HCT116 (cell line): ENCODE measurements around the gene CENATAC. TPM values are rescaled to one million over a fixed set of nuclear protein-coding genes. Genes with fewer than 3 reads are reported as not detected.

Experiments used
- ATAC-seq: fragments of 200-7000 bp; cut with Tn5 transposase; 2 replicates; pipeline ENCODE4 v1.9.1; 2020; ENCODE audit warnings: mild to moderate bottlenecking, moderate library complexity
- BruUV-seq: library from RNA; stranded (reverse); fragments of 400-500 nt; replicated peaks from 2 replicates; lab custom pipeline; 2021; lab: Mats Ljungman, UMichigan
- CTCF ChIA-PET: fragments of 300-600 bp; sonication (Branson Sonifier 250); formaldehyde crosslinking; loops from one replicate; lab custom pipeline; 2021; ENCODE audit warnings: antibody characterized with exemption; lab: Charles Lee
- POLR2A ChIA-PET: fragments of 300-600, 350-600 bp; sonication (Branson Sonifier 250); formaldehyde crosslinking; loops from one replicate; lab custom pipeline; 2021; ENCODE audit warnings: antibody characterized with exemption; lab: Charles Lee
- RAD21 ChIA-PET, 2 experiments: fragments of 300-600 bp; sonication (Branson Sonifier 250); formaldehyde crosslinking; loops; one replicate each; lab custom pipeline; 2023; ENCODE audit warnings: low total read pairs in 2 of 2; ENCODE audit not compliant: uncharacterized antibody in 2 of 2, unreplicated experiment in 2 of 2, low non-redundant PET in 1 of 2; lab: Charles Lee
- DNase-seq: peaks from one replicate; pipeline ENCODE4 v3.0.0-alpha.2; 2010; ENCODE audit warnings: low read depth, low spot score
- H2AFZ ChIP-seq: fragments of 200-600 bp; shearing (Covaris generic), sonication (generic); 2 replicates; pipeline ENCODE4 v1.6.1; 2017; ENCODE audit warnings: low read depth, mixed run types, mixed read lengths, antibody characterized with exemption, low read length; ENCODE audit not compliant: poor library complexity, severe bottlenecking
- H3K27ac ChIP-seq: 2 replicates; pipeline ENCODE4 v1.5.1; 2012; ENCODE audit warnings: low read depth, low read length
- H3K27me3 ChIP-seq: fragments of 200-600 bp; sonication (generic); 2 replicates; pipeline ENCODE4 v1.6.1; 2016; ENCODE audit warnings: mixed run types, low read length, mixed read lengths; ENCODE audit not compliant: insufficient read depth
- H3K36me3 ChIP-seq, 2 experiments: fragments of 200-500 bp in 1 of 2; fragments of 200-600 bp in 1 of 2; sonication (Bioruptor generic) in 1 of 2; sonication (generic) in 1 of 2; 2 replicates each; pipeline versions ENCODE4 v1.5.1 to v1.6.1; 2014 to 2016; ENCODE audit warnings: low read length in 2 of 2, inconsistent platforms in 1 of 2, mixed read lengths in 1 of 2, mixed run types in 1 of 2; ENCODE audit not compliant: insufficient read depth in 2 of 2, control insufficient read depth in 1 of 2
- H3K4me1 ChIP-seq, 2 experiments: fragments of 200-600 bp in 1 of 2; sonication (generic) in 1 of 2; 2 replicates each; pipeline versions ENCODE4 v1.5.1 to v1.6.1; 2012 to 2017; ENCODE audit warnings: low read length in 2 of 2, inconsistent platforms in 1 of 2, mild to moderate bottlenecking in 1 of 2, mixed read lengths in 1 of 2, mixed run types in 1 of 2, moderate library complexity in 1 of 2; ENCODE audit not compliant: insufficient read depth in 2 of 2, control insufficient read depth in 1 of 2
- H3K4me2 ChIP-seq: fragments of 200-600 bp; sonication (generic); 2 replicates; pipeline ENCODE4 v1.6.1; 2017; ENCODE audit warnings: mixed run types, low read length, mixed read lengths
- H3K4me3 ChIP-seq, 2 experiments: fragments of 200-600 bp in 1 of 2; sonication (generic) in 1 of 2; replicated peaks in 1 of 2; 2 replicates each; pipeline ENCODE4 v1.5.1; 2011 to 2016; ENCODE audit warnings: low read length in 2 of 2, control low read depth in 1 of 2, low read depth in 1 of 2, mild to moderate bottlenecking in 1 of 2, mixed read lengths in 1 of 2, mixed run types in 1 of 2
- H3K79me2 ChIP-seq: fragments of 200-600 bp; sonication (generic); 2 replicates; pipeline ENCODE4 v1.6.1; 2017; ENCODE audit warnings: mild to moderate bottlenecking, mixed run types, low read length, moderate library complexity, mixed read lengths; ENCODE audit not compliant: insufficient read depth
- H3K9ac ChIP-seq: fragments of 200-600 bp; sonication (generic); 2 replicates; pipeline ENCODE4 v1.6.1; 2016; ENCODE audit warnings: low read length, mixed read lengths
- H3K9me2 ChIP-seq: fragments of 200-600 bp; sonication (generic), shearing (Covaris generic); 2 replicates; pipeline ENCODE4 v1.6.1; 2017; ENCODE audit warnings: mixed run types, mild to moderate bottlenecking, moderate library complexity; ENCODE audit not compliant: insufficient read depth
- H3K9me3 ChIP-seq, 2 experiments: fragments of 200-500 bp in 1 of 2; fragments of 200-600 bp in 1 of 2; sonication (Bioruptor generic) in 1 of 2; sonication (generic) in 1 of 2; 2 replicates each; pipeline ENCODE4 v1.6.1; 2014 to 2017; ENCODE audit warnings: low read length in 2 of 2, mixed read lengths in 2 of 2, inconsistent platforms in 1 of 2, low read depth in 1 of 2, mild to moderate bottlenecking in 1 of 2, mixed run types in 1 of 2, moderate library complexity in 1 of 2; ENCODE audit not compliant: control insufficient read depth in 1 of 2, insufficient read depth in 1 of 2
- H4K20me1 ChIP-seq: fragments of 200-600 bp; sonication (generic), shearing (Covaris generic); 2 replicates; pipeline ENCODE4 v1.6.1; 2017; ENCODE audit warnings: mixed run types, mild to moderate bottlenecking, moderate library complexity; ENCODE audit not compliant: insufficient read depth
- CEBPB ChIP-seq: IDR thresholded peaks from 2 replicates; pipeline ENCODE4 v1.6.1; 2012; ENCODE audit warnings: low read depth
- CTCF ChIP-seq, 3 experiments: fragments of 200-600 bp in 1 of 3; sonication (generic) in 1 of 3; IDR thresholded peaks in 2 of 3; conservative IDR thresholded peaks in 1 of 3; 2 replicates each; pipeline ENCODE4 v1.5.1; 2012 to 2017; ENCODE audit warnings: low read depth in 2 of 3, low read length in 2 of 3, antibody characterized with exemption in 1 of 3, borderline replicate concordance in 1 of 3, control low read depth in 1 of 3, mild to moderate bottlenecking in 1 of 3, mixed read lengths in 1 of 3, mixed run types in 1 of 3, moderate library complexity in 1 of 3; ENCODE audit not compliant: insufficient read depth in 1 of 3
- FOSL1 ChIP-seq: IDR thresholded peaks from 2 replicates; pipeline ENCODE4 v1.6.1; 2012; ENCODE audit warnings: low read depth
- JUND ChIP-seq: IDR thresholded peaks from 2 replicates; pipeline ENCODE4 v1.6.1; 2012
- RAD21 ChIP-seq: IDR thresholded peaks from 2 replicates; pipeline ENCODE4 v1.6.1; 2012; ENCODE audit warnings: low read depth, mild to moderate bottlenecking
- YY1 ChIP-seq: IDR thresholded peaks from 2 replicates; pipeline ENCODE4 v1.6.1; 2011; ENCODE audit warnings: low read length, low read depth, moderate library complexity, mild to moderate bottlenecking; ENCODE audit not compliant: insufficient replicate concordance; ENCODE audit errors: extremely low read depth
- ZFX ChIP-seq: fragments of 450-650 bp; IDR thresholded peaks from 2 replicates; pipeline ENCODE4 v1.6.1; 2017
- intact Hi-C: fragments of 100-400 bp; cut with micrococcal nuclease; formaldehyde crosslinking; loops from 2 replicates; pipeline ENCODE4 v1.10.0; 2022
- total RNA-seq: library from RNA; stranded (reverse); gene quantifications from one replicate; pipeline ENCODE4 v1.2.1, GENCODE V29; 2021; ENCODE audit not compliant: unreplicated experiment

Gene CENATAC
- total RNA-seq, 1 experiment from 2014 or later = 28.9 TPM

GRCh38 chr11:119055901-119056300, 58.0 kb downstream of the CENATAC start:
- Histone ChIP-seq H4K20me1 (no peaks in the 10 kb centered on the region), H3K4me2 (peak overlapping the region; percentile 78), H3K9me2 (no peaks in the 10 kb centered on the region), H3K79me2 (peaks cover 19% of the 10 kb centered on the region), H3K36me3 (peaks cover 29 to 31% of the 10 kb centered on the region in 2 experiments; a peak in 3 of 4 replicates), H3K4me1 (peaks cover 3 to 16% of the 10 kb centered on the region in 2 experiments; a peak in 3 of 4 replicates), H2AFZ (no peak overlapping the region), H3K4me3 (peak overlapping the region; percentile 67 to 96), H3K9me3 (no peaks in the 10 kb centered on the region), H3K27ac (peak overlapping the region; percentile 68), H3K9ac (peak overlapping the region; percentile 95), H3K27me3 (no peaks in the 10 kb centered on the region)
- ChIA-PET RAD21 (interaction anchor here in 1 of 2 experiments (0.8 kb wide), 1 partner anchor 12 kb away, joined by 3 read pairs; the partner anchor contains the start of gene VPS11), CTCF (interaction anchor here (0.8 to 2.0 kb wide), 4 partner anchors 11 to 366 kb away, joined by 3 to 9 read pairs (median 3); partner anchors contain the start of gene VPS11), POLR2A (interaction anchor here (1.0 to 1.7 kb wide), 5 partner anchors 10 to 282 kb away, joined by 3 to 6 read pairs (median 3); partner anchors contain the start of gene DPAGT1)
- DNase-seq (peak; percentile 42), ATAC-seq (no peak)
- TF ChIP-seq ZFX = no peak
- peak in 2 of 3 experiments; percentile 26 to 43; a peak in 2 of 6 replicates for TF ChIP-seq CTCF (IDR thresholded peaks at IDR 0.05 in 2 of 3, conservative IDR thresholded peaks at IDR 0.05 in 1 of 3; ENCODE audit: borderline replicate concordance in 1 of 3, insufficient read depth in 1 of 3, low read depth in 2 of 3, low read length in 2 of 3)
- no peak for TF ChIP-seq FOSL1
- no peak for TF ChIP-seq JUND
- TF ChIP-seq CEBPB = no peak
- TF ChIP-seq RAD21 = peak; percentile 58
- TF ChIP-seq YY1 = no peak
- intact Hi-C loops = loop anchor here (1.0 kb wide), 1 partner anchor 325 kb away; the partner anchor contains the start of gene USP2
- BruUV-seq = no TSS peak
